Gastrocnemius medialis (tissue), 4 donors: Measurements from ENCODE around the gene CLMP. TPM values are rescaled to one million over a fixed set of nuclear protein-coding genes. Genes with fewer than 3 reads are reported as not detected.
"Not testable (repeated sequence)": the region's sequence is repeated elsewhere in the genome, so short reads cannot be mapped to it uniquely, and the experiment has no call there.

Experiments used
- ATAC-seq, 2 donors: fragments of 150-250 bp; one replicate each; pipeline ENCODE4 v1.9.1; 2016
- DNase-seq, 2 donors: peaks; one replicate each; pipeline ENCODE4 v3.0.0-alpha.2; 2019
- H3K27ac ChIP-seq, 4 donors: fragments of 200-600 bp; sonication (generic); 1 replicate in 1 of 4; 2 replicates in 3 of 4; pipeline ENCODE4 v1.5.1; 2016 to 2018; ENCODE audit warnings: mild to moderate bottlenecking in 2 of 4, moderate library complexity in 1 of 4
- H3K27me3 ChIP-seq, 3 donors: fragments of 200-600 bp; sonication (generic) in 2 of 3; 1 replicate in 1 of 3; 2 replicates in 2 of 3; pipeline versions ENCODE4 v1.5.1 to v1.6.0; 2016 to 2019; ENCODE audit warnings: mild to moderate bottlenecking in 1 of 3, moderate library complexity in 1 of 3
- H3K36me3 ChIP-seq, 2 donors: fragments of 200-600 bp; sonication (generic) in 1 of 2; one replicate each; pipeline ENCODE4 v1.5.1; 2017 to 2018
- H3K4me1 ChIP-seq, 2 donors: fragments of 200-600 bp; sonication (generic) in 1 of 2; one replicate each; pipeline ENCODE4 v1.5.1; 2016 to 2017; ENCODE audit warnings: mild to moderate bottlenecking in 2 of 2
- H3K4me3 ChIP-seq, 4 donors: fragments of 200-600 bp; sonication (generic) in 3 of 4; 1 replicate in 1 of 4; 2 replicates in 3 of 4; pipeline ENCODE4 v1.5.1; 2016 to 2019; ENCODE audit warnings: mild to moderate bottlenecking in 2 of 4
- H3K9me3 ChIP-seq, 3 donors: fragments of 200-600 bp; sonication (generic) in 2 of 3; 1 replicate in 1 of 3; 2 replicates in 2 of 3; pipeline ENCODE4 v1.5.1; 2016 to 2019
- POLR2A ChIP-seq, 2 donors: fragments of 450-650 bp; IDR thresholded peaks; one replicate each; pipeline ENCODE4 v1.6.1; 2017; ENCODE audit warnings: antibody characterized with exemption in 2 of 2, mild to moderate bottlenecking in 2 of 2, moderate library complexity in 2 of 2
- in situ Hi-C, 4 donors: fragments of 200-750 bp; cut with MboI; loops; one replicate each; pipeline versions ENCODE4 v1.15.0 to v1.8.0; 2017; ENCODE audit warnings: low sequenced_read_pairs in 4 of 4
- intact Hi-C: fragments of 100-400 bp; cut with DNase I; formaldehyde crosslinking; loops from one replicate; pipeline ENCODE4 v1.15.1; 2023; ENCODE audit warnings: low total_unique reads
- total RNA-seq, 4 donors: library from RNA; depleted of rRNA; stranded (reverse); fragments of >200 nt; gene quantifications; one replicate each; pipeline versions ENCODE4 v1.1.0 to v1.2.3, GENCODE V29; 2016
- TF ChIP-seq, protein P1 (sequence below), 5 experiments: fragments of 450-650 bp in 3 of 5; fragments of 200-600 bp in 2 of 5; sonication (generic) in 2 of 5; IDR thresholded peaks in 4 of 5; conservative IDR thresholded peaks in 1 of 5; 1 replicate in 4 of 5; 2 replicates in 1 of 5; pipeline ENCODE4 v1.5.1; 2016 to 2019; ENCODE audit warnings: antibody characterized with exemption in 5 of 5, mild to moderate bottlenecking in 3 of 5, moderate library complexity in 3 of 5

CLMP gene
- total RNA-seq, 4 donors from 2014 or later, result 2.3 to 12.5 (median 4.4) TPM

DNA sequence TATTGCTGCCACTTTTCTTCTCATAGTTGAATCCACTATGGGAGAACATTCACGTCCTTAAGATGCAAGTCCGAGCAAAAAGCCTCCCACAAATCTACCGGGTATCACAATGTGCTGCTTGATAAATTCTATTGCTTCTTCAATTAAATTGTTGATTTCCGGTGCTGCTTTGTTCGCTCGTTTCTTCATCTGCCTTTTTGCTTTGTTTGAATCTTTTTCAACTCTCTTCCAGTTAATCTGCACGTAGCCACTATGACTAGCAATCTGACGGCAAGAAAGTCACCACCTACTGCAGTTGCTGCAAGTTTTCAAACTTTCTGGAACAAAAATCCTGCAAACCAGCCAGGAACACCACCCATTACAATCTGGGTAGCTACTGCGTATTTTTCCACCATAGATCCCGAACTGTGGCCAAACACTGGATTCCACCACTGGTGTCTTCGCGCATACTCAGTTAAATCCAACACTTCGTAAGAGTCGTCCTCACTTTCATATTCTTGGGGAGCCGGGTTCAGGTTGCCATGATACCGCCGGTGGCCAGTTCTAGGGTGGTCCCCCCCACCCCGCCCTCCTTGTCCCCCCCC is 59.1 kb downstream of the CLMP start:
- ATAC-seq (peak in 1 of 2 donors; percentile 30), DNase-seq (no peak)
- H3K4me3 ChIP-seq, result peak overlapping the region in 1 of 4 donors; percentile 34
- TF ChIP-seq, protein P1, sequence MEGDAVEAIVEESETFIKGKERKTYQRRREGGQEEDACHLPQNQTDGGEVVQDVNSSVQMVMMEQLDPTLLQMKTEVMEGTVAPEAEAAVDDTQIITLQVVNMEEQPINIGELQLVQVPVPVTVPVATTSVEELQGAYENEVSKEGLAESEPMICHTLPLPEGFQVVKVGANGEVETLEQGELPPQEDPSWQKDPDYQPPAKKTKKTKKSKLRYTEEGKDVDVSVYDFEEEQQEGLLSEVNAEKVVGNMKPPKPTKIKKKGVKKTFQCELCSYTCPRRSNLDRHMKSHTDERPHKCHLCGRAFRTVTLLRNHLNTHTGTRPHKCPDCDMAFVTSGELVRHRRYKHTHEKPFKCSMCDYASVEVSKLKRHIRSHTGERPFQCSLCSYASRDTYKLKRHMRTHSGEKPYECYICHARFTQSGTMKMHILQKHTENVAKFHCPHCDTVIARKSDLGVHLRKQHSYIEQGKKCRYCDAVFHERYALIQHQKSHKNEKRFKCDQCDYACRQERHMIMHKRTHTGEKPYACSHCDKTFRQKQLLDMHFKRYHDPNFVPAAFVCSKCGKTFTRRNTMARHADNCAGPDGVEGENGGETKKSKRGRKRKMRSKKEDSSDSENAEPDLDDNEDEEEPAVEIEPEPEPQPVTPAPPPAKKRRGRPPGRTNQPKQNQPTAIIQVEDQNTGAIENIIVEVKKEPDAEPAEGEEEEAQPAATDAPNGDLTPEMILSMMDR (IDR thresholded peaks at IDR 0.05 in 4 of 5, conservative IDR thresholded peaks at IDR 0.05 in 1 of 5), result no peak
- peaks cover 0 to 3% of the 10 kb centered on the region in 2 donors for H3K4me1 ChIP-seq
- intact Hi-C loops (loop anchor here (10.0 kb wide), 1 partner anchor 59 kb away; the partner anchor contains the start of gene CLMP), in situ Hi-C loops (no loop called here)
- no peak overlapping the region for H3K27ac ChIP-seq
- H3K9me3 ChIP-seq, result no peaks in the 10 kb centered on the region
- peaks cover 0 to 13% (median 0%) of the 10 kb centered on the region in 3 donors for H3K27me3 ChIP-seq
- no peaks in the 10 kb centered on the region for H3K36me3 ChIP-seq

DNA sequence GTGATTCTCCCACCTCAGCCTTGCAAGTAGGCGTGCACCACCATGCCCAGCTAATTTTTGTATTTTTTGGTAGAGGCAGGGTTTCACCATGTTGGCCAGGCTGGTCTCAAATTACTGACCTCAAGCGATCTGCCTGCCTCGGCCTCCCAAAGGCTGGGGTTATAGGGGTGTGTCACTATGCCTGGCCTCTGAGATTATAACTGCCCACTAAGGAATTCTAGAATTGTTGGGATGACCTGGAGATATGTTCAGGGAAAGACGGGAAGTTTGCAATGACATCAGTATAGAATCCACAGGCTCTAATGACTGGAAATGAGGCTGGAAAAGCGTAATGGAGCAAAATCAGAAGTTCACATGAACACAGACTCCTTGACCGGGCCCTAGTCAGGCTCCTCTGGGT is 62.2 kb downstream of the CLMP start:
- H3K27me3 ChIP-seq, result peaks cover 0 to 13% (median 0%) of the 10 kb centered on the region in 3 donors
- no peak overlapping the region for H3K4me3 ChIP-seq
- TF ChIP-seq, protein P1 (IDR thresholded peaks at IDR 0.05 in 4 of 5, conservative IDR thresholded peaks at IDR 0.05 in 1 of 5), result no peak
- no peak for TF ChIP-seq POLR2A (IDR thresholded peaks at IDR 0.05)
- ATAC-seq, result no peak
- peak overlapping the region in 1 of 4 donors; percentile 26 for H3K27ac ChIP-seq
- peaks cover 0 to 2% of the 10 kb centered on the region in 2 donors for H3K4me1 ChIP-seq
- intact Hi-C loops (loop anchor here (10.0 kb wide), 1 partner anchor 62 kb away; the partner anchor contains the start of gene CLMP), in situ Hi-C loops (no loop called here)
- H3K36me3 ChIP-seq, result no peaks in the 10 kb centered on the region
- DNase-seq, result no peak
- H3K9me3 ChIP-seq, result no peaks in the 10 kb centered on the region

DNA sequence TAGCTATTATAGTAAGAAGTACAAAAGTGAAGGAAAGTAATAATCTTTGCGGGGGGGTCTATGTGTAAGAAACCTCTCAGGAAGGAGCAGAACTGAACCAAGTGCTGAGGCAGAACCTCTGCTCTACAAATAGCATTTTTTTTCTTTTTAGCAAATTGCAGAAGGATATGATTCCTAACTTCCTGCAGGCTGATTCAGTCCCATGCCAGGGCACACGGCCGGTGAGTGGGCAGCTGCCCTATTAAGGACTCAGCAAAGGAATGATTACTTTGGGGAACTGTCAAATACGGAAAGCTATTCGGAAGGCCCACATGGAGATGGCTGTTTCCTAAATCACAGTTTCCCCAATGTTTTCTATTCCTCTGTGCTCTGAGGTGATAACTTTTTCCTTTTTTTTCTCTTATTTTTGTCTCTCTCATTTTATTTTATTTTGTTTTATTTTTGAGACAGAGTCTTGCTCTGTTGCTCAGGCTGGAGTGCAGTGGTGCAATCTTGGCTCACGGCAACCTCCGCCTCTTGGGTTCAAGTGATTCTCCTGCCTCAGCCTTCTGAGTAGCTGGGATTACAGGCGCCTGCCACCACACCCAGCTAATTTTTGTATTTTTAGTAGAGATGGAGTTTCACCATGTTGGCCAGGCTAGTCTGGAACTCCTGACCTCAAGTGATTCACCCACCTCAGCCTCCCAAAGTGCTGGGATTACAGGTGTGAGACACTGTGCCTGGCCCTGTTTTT is 62.8 kb downstream of the CLMP start:
- not testable (repeated sequence) for ATAC-seq, H3K4me1 ChIP-seq

DNA sequence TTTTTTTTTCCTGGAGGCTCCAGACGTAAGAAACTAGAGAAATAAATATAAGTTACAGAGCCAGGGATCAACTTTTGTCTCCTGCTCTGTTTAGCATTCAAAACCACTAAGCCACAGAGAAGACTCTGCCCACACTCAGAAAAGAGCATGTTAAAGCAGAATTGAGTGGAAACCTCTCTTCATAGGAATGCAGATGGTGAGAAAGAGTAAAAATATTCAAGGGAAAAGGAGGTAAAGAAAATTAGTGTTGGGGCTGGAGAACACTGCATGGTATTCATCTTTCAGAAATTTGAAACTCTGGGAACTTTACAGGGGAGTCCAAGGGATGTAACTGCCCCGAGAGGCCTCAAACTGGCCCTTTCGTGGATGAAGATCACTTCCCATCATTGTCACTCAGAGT is 65.1 kb downstream of the CLMP start:
- H3K36me3 ChIP-seq, result no peaks in the 10 kb centered on the region
- in situ Hi-C loops, result no loop called here
- H3K4me1 ChIP-seq, result no peaks in the 10 kb centered on the region
- intact Hi-C loops, result loop anchor here (10.0 kb wide), 1 partner anchor 65 kb away; the partner anchor contains the start of gene CLMP
- DNase-seq, result no peak
- peaks cover 0 to 2% (median 0%) of the 10 kb centered on the region in 3 donors for H3K27me3 ChIP-seq
- no peaks in the 10 kb centered on the region for H3K9me3 ChIP-seq
- H3K27ac ChIP-seq, result no peak overlapping the region
- no peak overlapping the region for H3K4me3 ChIP-seq
- TF ChIP-seq, protein P1 (IDR thresholded peaks at IDR 0.05 in 4 of 5, conservative IDR thresholded peaks at IDR 0.05 in 1 of 5), result no peak
- TF ChIP-seq POLR2A (IDR thresholded peaks at IDR 0.05), result no peak
- ATAC-seq, result no peak

More for the DNA sequence above, 62.8 kb downstream of the CLMP start:
- H3K4me3 ChIP-seq, DNase-seq, H3K27ac ChIP-seq, H3K36me3 ChIP-seq, H3K9me3 ChIP-seq, in situ Hi-C loops: not testable (repeated sequence)
- peaks cover 0 to 13% (median 0%) of the 10 kb centered on the region in 3 donors for H3K27me3 ChIP-seq
- intact Hi-C loops, result loop anchor here (10.0 kb wide), 1 partner anchor 63 kb away; the partner anchor contains the start of gene CLMP

DNA sequence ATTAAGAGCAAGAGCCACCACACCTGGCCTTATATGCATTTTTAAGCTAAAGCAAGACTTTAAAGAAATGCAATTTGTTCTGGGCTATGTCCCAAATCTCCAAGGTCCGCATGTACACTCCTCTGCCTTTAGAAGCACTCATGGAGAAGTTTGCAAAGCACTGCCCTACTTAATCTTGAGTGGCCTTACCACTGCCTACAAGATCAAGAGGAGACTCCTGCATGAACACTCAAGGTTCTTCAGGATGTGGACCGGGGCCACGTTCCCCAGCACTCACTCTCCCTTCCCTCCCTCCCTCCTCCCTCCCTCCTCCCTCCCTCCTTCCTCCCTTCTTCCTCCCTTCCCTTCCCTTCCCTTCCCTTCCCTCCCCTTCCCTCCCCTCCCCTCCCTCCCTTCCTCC is 69.9 kb downstream of the CLMP start:
- TF ChIP-seq, protein P1 (IDR thresholded peaks at IDR 0.05 in 4 of 5, conservative IDR thresholded peaks at IDR 0.05 in 1 of 5), result no peak
- TF ChIP-seq POLR2A (IDR thresholded peaks at IDR 0.05), result no peak
- no peaks in the 10 kb centered on the region for H3K36me3 ChIP-seq
- no peaks in the 10 kb centered on the region for H3K27me3 ChIP-seq
- DNase-seq, result no peak
- in situ Hi-C loops (no loop called here), intact Hi-C loops (no loop called here)
- peaks cover 0 to 5% of the 10 kb centered on the region in 2 donors for H3K4me1 ChIP-seq
- H3K27ac ChIP-seq, result no peak overlapping the region
- no peak overlapping the region for H3K4me3 ChIP-seq
- no peaks in the 10 kb centered on the region for H3K9me3 ChIP-seq
- ATAC-seq, result no peak
